SU-DHL-6 (cell line): ENCODE data around the gene BAK1.

Source experiments
- EZH2phosphoT487 ChIP-seq: fragments of 200-600 bp; sonication (generic), shearing (Covaris generic); conservative IDR thresholded peaks from 2 replicates; pipeline ENCODE4 v1.6.1; 2018; ENCODE audit warnings: mild to moderate bottlenecking, antibody characterized with exemption, low read length, moderate library complexity, mixed read lengths
- TF ChIP-seq, protein P1 (sequence below): fragments of 200-600 bp; sonication (generic); IDR thresholded peaks from one replicate; pipeline ENCODE4 v1.5.1; 2017; ENCODE audit warnings: antibody characterized with exemption, mild to moderate bottlenecking, low read length, moderate library complexity; ENCODE audit not compliant: insufficient read depth, poor library complexity, severe bottlenecking

DNA sequence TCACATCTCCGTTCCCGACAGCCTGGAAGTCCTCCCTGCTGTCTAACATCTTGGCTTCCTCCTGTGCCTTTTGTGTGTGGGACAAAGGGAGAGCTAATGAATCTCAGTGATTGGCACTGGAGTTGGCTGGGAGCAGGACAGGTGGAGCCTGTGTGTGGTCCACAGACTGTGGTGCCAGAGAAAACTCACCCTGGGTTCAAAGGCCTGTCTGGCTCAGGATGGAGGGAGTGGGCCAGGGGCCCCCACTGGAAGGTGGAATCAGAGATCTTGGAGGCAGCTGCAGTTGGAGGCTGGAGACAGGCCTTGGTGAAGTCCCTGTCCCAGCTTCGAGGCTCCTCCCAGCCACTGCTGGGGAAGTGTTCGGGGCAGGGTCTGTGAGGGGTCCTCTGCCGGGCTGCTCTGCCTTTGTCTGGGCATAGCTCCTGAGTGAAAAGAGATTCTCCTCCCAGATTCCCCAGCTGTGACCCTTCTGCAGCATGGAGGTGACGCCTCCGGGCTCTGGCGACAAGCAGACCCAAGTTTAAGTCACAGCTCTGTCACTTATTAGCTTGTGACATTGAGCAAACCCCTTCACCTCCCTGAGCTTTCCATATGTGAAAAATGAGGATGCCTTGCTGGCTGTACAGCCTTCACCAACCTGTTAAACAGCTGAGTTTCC, 27.2 kb upstream of the BAK1 start:
- TF ChIP-seq, protein P1, sequence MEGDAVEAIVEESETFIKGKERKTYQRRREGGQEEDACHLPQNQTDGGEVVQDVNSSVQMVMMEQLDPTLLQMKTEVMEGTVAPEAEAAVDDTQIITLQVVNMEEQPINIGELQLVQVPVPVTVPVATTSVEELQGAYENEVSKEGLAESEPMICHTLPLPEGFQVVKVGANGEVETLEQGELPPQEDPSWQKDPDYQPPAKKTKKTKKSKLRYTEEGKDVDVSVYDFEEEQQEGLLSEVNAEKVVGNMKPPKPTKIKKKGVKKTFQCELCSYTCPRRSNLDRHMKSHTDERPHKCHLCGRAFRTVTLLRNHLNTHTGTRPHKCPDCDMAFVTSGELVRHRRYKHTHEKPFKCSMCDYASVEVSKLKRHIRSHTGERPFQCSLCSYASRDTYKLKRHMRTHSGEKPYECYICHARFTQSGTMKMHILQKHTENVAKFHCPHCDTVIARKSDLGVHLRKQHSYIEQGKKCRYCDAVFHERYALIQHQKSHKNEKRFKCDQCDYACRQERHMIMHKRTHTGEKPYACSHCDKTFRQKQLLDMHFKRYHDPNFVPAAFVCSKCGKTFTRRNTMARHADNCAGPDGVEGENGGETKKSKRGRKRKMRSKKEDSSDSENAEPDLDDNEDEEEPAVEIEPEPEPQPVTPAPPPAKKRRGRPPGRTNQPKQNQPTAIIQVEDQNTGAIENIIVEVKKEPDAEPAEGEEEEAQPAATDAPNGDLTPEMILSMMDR: no peak
- TF ChIP-seq EZH2phosphoT487: no peak
